GM12865 (cell line): ENCODE measurements around the gene MLF2.

Source experiments
- DNase-seq: peaks from one replicate; pipeline ENCODE4 v3.0.0; 2010; ENCODE audit warnings: low read depth
- H3K4me3 ChIP-seq: 2 replicates; pipeline ENCODE4 v1.5.1; 2011; ENCODE audit warnings: mild to moderate bottlenecking, low read depth, low read length, control low read depth
- CTCF ChIP-seq: IDR thresholded peaks from 2 replicates; pipeline ENCODE4 v1.5.1; 2011; ENCODE audit warnings: low read length, control low read depth, low read depth, inconsistent platforms; ENCODE audit not compliant: insufficient read depth; ENCODE audit errors: missing control alignments

Gene MLF2

GRCh38 chr12:6768437-6768914 is 15.5 kb upstream of the MLF2 start:
- no peak for TF ChIP-seq CTCF
- no peak overlapping the region for H3K4me3 ChIP-seq
- no peak for DNase-seq

- no peak for DNase-seq
Observed at GRCh38 chr12:6767353-6768319, 14.7 kb upstream of the MLF2 start.

GRCh38 chr12:6766651-6767349 is 13.9 kb upstream of the MLF2 start:
- TF ChIP-seq CTCF, result peak; percentile 69
- peak; percentile 77 for DNase-seq
- H3K4me3 ChIP-seq, result peak overlapping the region; percentile 69

More at GRCh38 chr12:6767353-6768319, 14.7 kb upstream of the MLF2 start:
- peak overlapping the region; percentile 69 for H3K4me3 ChIP-seq
- no peak for TF ChIP-seq CTCF

- H3K4me3 ChIP-seq, result peak within 1 kb of the TSS; percentile 69
- DNase-seq, result peak; percentile 53
- TF ChIP-seq CTCF, result no peak
Observed at GRCh38 chr12:6765634-6766581, 13.0 kb upstream of the MLF2 start, which contains the start of gene PTMS. Gene PTMS, plus strand, starts transcription at chr12:6766363. Its CDS starts 343 bp downstream, at chr12:6766706.

GRCh38 chr12:6765048-6765633 is 12.2 kb upstream of the MLF2 start:
- peak overlapping the region; percentile 64; the same call in 1 of the 2 replicates for H3K4me3 ChIP-seq
- no peak for DNase-seq
- TF ChIP-seq CTCF, result no peak
